DND-41 (cell line): ENCODE measurements around the gene VSIG8.

Experiments used
- EZH2 ChIP-seq: IDR thresholded peaks from 3 replicates; pipeline ENCODE4 v1.6.1; 2012; ENCODE audit warnings: borderline replicate concordance, low read depth, mild to moderate bottlenecking, moderate library complexity, low read length, inconsistent platforms; ENCODE audit not compliant: severe bottlenecking
- TF ChIP-seq, protein P1 (sequence below): IDR thresholded peaks from 2 replicates; pipeline ENCODE4 v1.5.1; 2012; ENCODE audit warnings: borderline replicate concordance, low read length, moderate library complexity, mild to moderate bottlenecking; ENCODE audit not compliant: poor library complexity, severe bottlenecking; ENCODE audit errors: extremely low read depth

DNA sequence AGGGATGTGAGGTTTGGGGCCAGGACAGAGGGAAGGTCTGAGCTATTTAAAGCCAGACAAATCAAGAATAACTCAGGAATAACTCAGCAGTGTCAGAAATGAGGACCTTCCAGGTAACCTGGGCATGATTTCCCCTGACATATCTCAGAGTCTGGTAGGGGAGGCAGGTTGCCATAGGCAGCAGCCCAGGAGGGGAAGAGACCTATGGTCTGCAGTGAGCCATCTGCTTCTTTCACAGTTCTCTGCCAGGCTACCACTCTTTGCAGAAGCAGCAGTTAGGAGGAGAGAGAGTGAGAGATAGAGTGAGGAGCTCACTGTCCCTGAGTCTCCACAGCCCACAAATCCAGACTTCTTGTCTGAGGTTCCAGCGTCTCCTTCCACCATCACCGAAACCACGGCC, 6.3 kb upstream of the VSIG8 start:
- TF ChIP-seq, protein P1, sequence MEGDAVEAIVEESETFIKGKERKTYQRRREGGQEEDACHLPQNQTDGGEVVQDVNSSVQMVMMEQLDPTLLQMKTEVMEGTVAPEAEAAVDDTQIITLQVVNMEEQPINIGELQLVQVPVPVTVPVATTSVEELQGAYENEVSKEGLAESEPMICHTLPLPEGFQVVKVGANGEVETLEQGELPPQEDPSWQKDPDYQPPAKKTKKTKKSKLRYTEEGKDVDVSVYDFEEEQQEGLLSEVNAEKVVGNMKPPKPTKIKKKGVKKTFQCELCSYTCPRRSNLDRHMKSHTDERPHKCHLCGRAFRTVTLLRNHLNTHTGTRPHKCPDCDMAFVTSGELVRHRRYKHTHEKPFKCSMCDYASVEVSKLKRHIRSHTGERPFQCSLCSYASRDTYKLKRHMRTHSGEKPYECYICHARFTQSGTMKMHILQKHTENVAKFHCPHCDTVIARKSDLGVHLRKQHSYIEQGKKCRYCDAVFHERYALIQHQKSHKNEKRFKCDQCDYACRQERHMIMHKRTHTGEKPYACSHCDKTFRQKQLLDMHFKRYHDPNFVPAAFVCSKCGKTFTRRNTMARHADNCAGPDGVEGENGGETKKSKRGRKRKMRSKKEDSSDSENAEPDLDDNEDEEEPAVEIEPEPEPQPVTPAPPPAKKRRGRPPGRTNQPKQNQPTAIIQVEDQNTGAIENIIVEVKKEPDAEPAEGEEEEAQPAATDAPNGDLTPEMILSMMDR = no peak
- TF ChIP-seq EZH2 = no peak
